Umbilical cord (tissue), 2 donors: Measurements from ENCODE around the gene NLRP12. TPM values are rescaled to one million over a fixed set of nuclear protein-coding genes. Genes with fewer than 3 reads are reported as not detected.
A peak's percentile ranks its signal among the peaks of the same experiment; 100 is the strongest.
"Not testable (repeated sequence)": the region's sequence is repeated elsewhere in the genome, so short reads cannot be mapped to it uniquely, and the experiment has no call there.

Experiments used
- DNase-seq: peaks from one replicate; pipeline ENCODE4 v3.0.0-alpha.2; 2015; ENCODE audit warnings: low spot score
- total RNA-seq: library from RNA; depleted of rRNA; stranded (reverse); fragments of >200 nt; gene quantifications from one replicate; pipeline ENCODE4 v1.2.3, GENCODE V29; 2014; ENCODE audit warnings: low replicate concordance; ENCODE audit not compliant: insufficient read depth

NLRP12 gene
- total RNA-seq, result 1.7 TPM

GRCh38 chr19:53824134-53824611, at the start of gene NLRP12:
Gene NLRP12 (minus strand): TSS chr19:53824314. CDS start chr19:53824174, 140 bp downstream.
- DNase-seq, result peak; percentile 44

- DNase-seq, result no peak
These were observed 48.6 kb upstream of the NLRP12 start for GRCh38 chr19:53872762-53873161.

- DNase-seq, result no peak
These were observed 47.3 kb upstream of the NLRP12 start for GRCh38 chr19:53871454-53871853.

- peak; percentile 51 for DNase-seq
These were observed 46.4 kb upstream of the NLRP12 start for GRCh38 chr19:53870485-53870844.

- DNase-seq, result not testable (repeated sequence)
These were observed 45.8 kb upstream of the NLRP12 start for GRCh38 chr19:53869805-53870484.

GRCh38 chr19:53868892-53869804, 45.0 kb upstream of the NLRP12 start:
- DNase-seq, result peak; percentile 97

- peak; percentile 76 for DNase-seq
These were observed 44.2 kb upstream of the NLRP12 start for GRCh38 chr19:53868091-53868891.

GRCh38 chr19:53867225-53868090, 43.3 kb upstream of the NLRP12 start, which contains the start of gene MYADM:
Gene MYADM (plus strand): TSS chr19:53867883. CDS start chr19:53873530, 5,647 bp downstream.
- peak; percentile 100 for DNase-seq

- DNase-seq, result no peak
These were observed 42.7 kb upstream of the NLRP12 start for GRCh38 chr19:53866865-53867224.

GRCh38 chr19:53865918-53866864, 42.1 kb upstream of the NLRP12 start:
- peak; percentile 89 for DNase-seq

GRCh38 chr19:53865523-53865917, 41.4 kb upstream of the NLRP12 start:
- DNase-seq, result no peak

GRCh38 chr19:53864308-53864836, 40.3 kb upstream of the NLRP12 start:
- no peak for DNase-seq

GRCh38 chr19:53853707-53854106, 29.6 kb upstream of the NLRP12 start:
- no peak for DNase-seq

GRCh38 chr19:53849237-53849676, 25.1 kb upstream of the NLRP12 start:
- no peak for DNase-seq

- DNase-seq, result no peak
These were observed 23.4 kb upstream of the NLRP12 start for GRCh38 chr19:53847555-53847954.

- no peak for DNase-seq
These were observed 20.7 kb upstream of the NLRP12 start for GRCh38 chr19:53844849-53845246.

GRCh38 chr19:53840914-53841313, 16.8 kb upstream of the NLRP12 start:
- not testable (repeated sequence) for DNase-seq

- not testable (repeated sequence) for DNase-seq
These were observed 16.1 kb upstream of the NLRP12 start for GRCh38 chr19:53840241-53840640.

- not testable (repeated sequence) for DNase-seq
These were observed 14.3 kb upstream of the NLRP12 start for GRCh38 chr19:53838446-53838845.
